CD4-positive, alpha-beta T cell treated with Interferon gamma for 1 hour (primary cell): ENCODE results near the gene LIX1L.

Experiments used
- DNase-seq: peaks from one replicate; pipeline ENCODE4 v3.0.0-alpha.2; 2020

Gene LIX1L

GRCh38 chr1:145891587-145892485, 66.0 kb downstream of the LIX1L start:
- peak; percentile 46 for DNase-seq

- no peak for DNase-seq
Observed at GRCh38 chr1:145891143-145891542, 66.7 kb downstream of the LIX1L start.

GRCh38 chr1:145889722-145890121, 68.1 kb downstream of the LIX1L start:
- DNase-seq = no peak

GRCh38 chr1:145887631-145888030, 70.2 kb downstream of the LIX1L start:
- DNase-seq = no peak

- DNase-seq = no peak
Observed at GRCh38 chr1:145886816-145887215, 71.0 kb downstream of the LIX1L start.

GRCh38 chr1:145886390-145886789, 71.4 kb downstream of the LIX1L start:
- no peak for DNase-seq

- DNase-seq = peak; percentile 85
Observed at GRCh38 chr1:145885738-145886287, 72.0 kb downstream of the LIX1L start, which contains the start of gene ANKRD35. Gene ANKRD35 (minus strand): TSS chr1:145885866. CDS start chr1:145885758, 108 bp downstream.

GRCh38 chr1:145884675-145885074, 73.1 kb downstream of the LIX1L start:
- DNase-seq = no peak
